ENCODE results near the gene DRAP1.
"Not testable (repeated sequence)": the region's sequence is repeated elsewhere in the genome, so short reads cannot be mapped to it uniquely, and the experiment has no call there.

Gene DRAP1

DNA sequence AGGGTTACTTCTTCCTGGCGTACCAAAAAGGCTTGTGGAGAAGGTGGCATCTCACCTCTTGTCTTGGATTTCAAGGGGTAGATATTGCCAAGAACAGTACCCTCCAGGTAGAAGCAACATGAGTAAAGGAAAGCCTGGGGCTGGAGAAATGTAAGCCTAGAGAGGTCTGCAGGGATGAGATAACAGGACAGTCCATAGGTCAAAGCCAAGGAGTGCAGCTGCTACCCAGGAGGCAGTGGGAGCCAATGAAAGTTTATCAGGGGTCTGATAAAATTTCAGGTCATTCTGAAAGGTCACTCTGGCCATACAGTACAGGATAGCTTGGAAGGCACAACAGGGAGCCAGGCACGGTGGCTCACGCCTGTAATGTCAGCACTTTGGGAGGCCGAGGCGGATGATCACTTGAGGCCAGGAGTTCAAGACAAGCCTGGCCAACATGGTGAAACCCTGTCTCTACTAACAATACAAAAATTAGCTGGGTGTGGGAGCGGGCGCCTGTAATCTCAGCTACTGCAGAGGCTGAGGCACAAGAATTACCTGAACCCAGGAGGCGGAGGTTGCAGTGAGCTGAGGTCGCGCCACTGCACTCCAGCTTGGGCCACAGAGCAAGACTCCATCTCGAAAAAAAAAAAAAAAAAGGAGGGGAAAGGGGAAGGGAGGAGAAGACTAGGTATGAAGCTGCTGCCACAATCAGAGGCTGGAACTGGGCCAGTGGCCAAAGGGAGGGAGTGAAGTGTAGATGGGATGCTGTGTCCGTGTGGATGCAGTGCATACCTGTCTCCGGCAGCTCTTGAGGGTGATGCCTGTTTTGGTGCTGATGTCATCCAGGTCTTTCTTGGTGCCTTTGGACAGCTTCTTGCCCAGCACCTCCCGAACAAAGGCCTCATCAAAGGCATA is 32.2 kb upstream of the DRAP1 start:
- DNase-seq: no peak

DNA sequence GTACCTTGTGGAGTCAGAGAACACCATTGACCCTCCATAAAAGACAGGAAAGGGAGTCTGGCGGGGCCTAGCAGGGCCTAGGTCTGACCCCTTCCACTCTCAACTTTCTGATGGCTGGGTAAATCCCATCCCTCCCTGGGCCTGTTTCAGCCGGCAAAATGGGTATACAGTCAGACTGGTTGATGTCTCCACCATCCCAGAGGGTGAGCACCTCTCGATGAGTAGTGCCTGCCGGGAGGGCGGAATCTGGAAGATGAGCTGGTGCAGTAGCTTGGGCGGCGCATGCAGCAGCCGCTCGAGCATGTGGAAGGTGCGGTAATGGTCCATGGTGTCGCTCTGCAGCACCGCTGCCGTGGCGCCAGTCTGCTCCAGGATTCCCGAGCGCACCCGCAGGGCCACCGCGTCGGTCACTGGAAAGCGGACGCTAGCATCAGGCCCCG is 31.5 kb upstream of the DRAP1 start:
- DNase-seq: no peak

DNA sequence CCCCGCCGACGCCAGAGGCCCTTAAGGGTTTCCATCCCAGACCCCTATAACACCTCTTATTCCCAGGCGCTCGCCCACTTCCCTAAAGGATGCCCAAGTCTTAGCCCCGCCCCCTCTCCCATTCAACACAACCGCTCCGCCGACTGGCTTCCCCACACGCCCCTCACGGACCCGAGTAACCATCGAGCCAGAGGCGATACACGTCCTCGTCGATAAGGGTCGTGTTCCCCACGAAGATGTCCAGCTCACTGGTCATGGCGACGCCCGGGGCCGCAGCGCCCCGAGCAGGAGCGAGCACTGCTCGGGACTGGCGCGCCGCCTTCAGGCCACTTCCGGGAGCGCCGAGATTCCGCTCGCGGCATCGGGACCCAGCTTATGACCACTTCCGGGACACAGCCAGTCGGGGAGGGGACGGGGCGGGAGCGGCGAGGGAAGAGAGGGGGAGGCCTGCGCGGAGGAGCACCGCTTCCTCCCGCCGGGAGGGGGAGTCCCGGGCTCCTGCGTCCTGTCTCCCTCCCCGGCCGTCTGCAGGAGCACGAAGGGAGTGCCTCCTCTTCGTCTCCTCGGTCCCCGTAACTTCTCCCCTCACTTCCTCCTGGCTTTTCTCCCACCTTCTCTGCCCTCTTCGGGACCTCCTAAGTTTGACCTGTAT is 30.9 kb upstream of the DRAP1 start, which contains the start of gene FIBP:
Gene FIBP, minus strand, starts transcription at position 309 of the 652 bp plus-strand sequence. Its CDS starts 53 bp downstream, at position 256.
- DNase-seq: peak; percentile 96

DNA sequence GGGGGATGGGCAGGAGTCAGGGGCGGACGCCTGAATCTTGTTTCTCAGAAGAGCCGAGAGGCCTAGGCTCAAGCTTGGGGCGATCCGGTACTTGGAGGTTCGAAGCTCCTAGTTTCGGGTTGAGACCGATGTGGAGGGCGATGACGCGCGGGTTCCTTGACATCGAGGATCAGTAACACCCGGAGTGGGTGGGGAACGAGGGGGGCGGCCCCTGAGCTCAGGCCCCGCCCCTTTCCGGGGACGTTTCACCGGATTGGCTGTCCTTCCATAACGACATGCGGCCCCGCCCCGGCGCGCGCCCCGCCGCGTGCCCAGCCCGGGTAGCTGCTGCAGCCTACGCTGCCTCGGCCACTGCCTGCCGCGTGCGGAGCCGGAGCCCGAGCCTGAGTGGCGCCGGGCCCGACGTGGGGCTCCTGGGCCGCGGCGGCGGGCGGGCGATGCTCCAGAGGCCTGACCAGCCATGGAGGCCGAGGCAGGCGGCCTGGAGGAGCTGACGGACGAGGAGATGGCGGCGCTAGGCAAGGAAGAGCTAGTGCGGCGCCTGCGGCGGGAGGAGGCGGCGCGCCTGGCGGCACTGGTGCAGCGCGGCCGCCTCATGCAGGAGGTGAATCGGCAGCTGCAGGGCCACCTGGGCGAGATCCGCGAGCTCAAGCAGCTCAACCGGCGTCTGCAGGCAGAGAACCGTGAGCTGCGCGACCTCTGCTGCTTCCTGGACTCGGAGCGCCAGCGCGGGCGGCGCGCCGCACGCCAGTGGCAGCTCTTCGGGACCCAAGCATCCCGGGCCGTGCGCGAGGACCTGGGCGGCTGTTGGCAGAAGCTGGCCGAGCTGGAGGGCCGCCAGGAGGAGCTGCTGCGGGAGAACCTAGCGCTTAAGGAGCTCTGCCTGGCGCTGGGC is 28.7 kb upstream of the DRAP1 start, which contains the start of gene CCDC85B:
Gene CCDC85B, plus strand, starts transcription at position 350 of the 895 bp plus-strand sequence. Its CDS starts 111 bp downstream, at position 461.
- DNase-seq: peak; percentile 99

DNA sequence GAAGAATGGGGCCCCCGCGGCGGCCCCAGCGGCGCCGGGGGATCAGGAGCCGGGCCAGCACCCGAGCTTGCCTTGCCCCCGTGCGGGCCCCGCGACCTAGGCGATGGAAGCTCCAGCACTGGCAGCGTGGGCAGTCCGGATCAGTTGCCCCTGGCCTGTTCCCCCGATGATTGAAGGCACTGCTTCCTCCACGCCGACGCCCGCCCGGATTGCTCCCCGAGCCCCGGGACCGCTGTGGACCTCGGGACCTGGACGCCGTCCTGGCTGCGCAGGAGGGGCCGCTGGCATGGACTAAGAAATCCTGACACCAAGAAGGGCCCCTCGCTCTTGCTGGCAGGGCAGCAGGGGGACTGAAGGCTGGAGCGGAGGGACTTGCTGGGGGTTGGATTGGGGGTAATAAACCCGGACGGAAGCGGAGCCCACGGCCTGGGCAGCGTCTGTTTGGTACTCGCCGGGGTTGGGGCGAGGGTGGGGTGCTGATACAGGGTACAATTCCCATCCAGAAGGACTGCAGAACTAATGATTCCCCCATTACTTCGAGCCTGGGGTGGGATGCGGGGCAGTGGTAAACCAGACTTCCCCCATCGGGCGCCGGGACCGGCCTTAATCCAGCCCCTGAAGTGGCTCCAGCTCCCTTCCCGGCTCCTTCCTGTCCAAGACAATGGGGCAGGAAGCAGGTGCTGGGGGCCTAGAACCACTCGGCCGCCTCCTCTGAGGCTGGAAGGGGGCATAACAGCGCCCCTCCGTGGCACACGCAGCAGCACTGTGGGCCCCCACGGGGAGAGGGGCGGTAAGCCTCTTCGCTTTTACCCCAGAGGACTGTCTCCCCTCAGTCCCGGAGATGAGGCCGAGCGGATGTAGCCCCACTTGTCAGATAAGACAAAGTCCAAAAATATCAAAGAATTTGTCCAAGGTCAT is 27.7 kb upstream of the DRAP1 start:
- no peak for DNase-seq

DNA sequence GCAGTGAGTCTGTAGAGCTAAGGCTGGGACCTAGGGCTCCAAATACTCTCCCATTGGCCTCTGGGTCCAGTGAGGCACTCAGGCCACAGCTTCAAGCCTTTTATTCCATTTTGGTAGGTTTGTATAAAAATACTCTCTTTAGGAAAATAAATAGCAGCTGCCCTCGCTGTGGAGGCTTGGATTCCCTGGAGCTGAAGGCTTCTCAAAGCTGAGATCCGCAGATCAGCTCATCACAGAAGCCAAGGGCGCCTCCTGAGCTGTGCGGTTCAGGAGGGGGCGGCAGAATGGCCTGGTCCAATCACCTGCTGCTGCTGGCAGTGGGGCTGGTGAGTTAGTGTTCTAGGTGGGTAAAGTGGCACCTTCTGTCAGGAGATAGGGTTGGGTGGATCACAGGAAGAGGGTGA is 27.1 kb upstream of the DRAP1 start:
- DNase-seq: not testable (repeated sequence)

DNA sequence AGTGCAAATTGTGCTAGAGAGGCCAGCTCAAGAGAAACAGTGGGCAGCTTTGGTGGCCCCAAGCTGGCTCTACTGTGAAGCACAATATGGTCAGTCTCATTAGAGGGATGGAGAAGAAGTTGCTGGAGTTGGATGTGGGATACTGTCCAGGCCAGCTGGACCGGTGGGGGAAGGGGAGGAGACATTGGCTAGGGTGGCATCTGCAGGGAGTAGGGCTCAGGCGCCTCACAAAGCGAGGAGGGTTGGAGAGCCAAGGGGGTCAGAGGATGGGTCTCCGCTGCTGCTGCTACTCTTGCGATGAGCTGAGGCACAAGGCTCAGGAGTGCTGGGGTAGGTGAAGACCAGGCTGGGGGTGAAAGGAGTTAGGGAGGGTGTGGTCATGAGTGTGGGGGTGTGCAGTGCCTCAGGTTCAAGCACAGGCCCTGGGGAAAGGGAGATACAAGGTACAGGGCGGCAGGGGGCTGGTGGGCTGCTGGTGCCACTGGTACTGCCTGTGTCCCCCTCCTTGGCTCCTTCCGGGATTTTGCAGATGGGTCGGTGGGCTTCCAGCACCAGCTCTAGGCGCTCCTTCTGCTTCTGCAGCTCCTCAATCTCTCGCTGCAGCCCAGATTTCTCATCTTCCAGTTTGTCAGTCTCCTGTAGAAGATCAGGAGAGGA is 26.4 kb upstream of the DRAP1 start:
- no peak for DNase-seq

DNA sequence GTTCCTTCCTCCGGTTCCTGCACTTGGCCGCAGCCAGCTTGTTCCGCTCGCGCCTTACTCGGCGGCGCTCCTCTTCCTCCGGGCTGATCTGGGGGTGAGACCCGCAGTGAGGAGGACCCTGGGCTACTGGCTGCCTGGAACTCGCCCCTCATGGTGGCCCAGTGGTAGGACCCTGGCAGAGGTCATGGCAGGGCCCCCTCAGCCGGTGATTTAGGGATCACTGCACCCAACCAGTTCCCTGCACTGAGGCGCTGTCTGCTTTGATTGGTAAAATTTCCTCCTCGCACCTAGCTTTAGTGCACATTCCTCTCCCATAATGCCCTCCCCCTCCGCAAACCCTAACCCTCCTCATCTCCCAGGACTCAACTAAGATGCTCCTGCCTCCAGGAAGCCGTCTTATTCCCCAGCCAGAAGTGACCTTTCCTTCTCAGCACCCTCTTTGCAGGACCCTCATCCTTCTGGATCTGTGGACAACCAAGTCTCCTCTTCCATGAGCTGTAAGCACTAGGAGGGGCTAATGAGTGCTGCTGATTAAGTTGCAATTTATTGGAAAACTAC is 25.1 kb upstream of the DRAP1 start:
- peak; percentile 43 for DNase-seq

DNA sequence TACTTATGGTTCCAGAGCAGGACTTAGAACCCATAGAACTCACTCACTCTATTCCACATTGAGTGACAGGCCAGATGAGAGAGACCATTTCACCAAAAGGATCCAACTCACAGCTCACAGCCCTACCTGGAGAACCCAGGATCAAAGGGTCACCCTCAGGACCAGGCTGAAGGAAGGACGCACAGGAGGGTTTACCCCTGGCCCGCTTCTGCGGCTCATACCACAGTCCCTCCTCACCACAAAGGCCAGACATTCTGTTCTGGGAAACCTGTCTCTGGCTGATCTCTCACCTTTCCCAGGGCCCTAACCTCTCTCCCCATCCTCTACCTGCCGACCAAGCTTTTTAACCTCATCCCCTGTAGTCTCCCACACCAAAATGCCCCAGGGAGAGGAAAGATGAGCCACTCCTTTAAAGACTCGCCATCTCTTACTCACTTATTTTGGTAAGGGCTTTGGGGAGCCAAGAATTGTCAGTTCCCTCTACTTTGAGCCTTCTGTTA is 23.7 kb upstream of the DRAP1 start:
- no peak for DNase-seq

DNA sequence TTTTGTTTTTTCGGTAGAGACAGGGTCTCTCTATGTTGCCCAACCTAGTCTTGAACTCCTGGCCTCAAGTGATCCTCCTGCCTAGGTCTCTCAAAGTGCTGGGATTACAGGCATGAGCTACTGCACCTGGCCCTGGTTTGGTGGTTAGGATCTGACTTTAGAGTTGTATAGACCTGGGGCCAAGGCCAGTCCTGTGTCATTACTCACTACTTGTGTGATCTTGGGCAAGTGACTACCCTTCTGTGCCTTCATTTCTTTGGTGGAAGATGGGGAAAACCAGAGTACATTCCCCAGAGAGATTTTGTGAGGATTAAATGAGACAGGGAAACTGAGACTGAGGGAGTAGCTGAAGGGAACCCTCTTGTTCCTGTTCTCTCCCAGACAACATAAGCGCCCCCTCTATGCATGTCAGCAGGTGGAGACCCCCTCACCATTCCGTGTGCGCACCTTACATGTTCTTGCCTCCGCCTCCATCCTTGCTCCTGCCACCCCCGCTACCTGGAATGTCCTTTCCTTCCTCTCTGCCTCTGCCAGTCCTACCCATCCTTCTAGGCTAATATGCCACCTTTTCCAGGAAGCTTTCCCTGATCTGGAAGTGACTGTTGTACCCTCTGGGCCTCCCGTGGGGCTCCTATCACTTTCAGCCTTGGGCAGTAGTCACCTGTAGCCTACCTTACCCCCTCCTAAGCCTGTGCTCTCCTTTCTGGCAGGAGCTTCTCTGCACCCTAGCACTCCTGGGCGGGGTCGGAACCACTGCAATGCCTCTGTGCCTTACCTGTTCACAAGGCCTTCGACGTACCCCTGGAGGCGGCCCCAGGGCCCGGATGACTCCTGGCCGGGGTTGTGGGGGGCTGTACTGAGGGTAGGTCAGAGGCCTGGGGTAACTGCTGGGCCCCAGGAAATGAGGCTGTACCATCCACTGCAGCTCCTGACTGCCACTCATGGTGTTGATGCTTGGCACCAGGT is 22.9 kb upstream of the DRAP1 start:
- DNase-seq: no peak

DNA sequence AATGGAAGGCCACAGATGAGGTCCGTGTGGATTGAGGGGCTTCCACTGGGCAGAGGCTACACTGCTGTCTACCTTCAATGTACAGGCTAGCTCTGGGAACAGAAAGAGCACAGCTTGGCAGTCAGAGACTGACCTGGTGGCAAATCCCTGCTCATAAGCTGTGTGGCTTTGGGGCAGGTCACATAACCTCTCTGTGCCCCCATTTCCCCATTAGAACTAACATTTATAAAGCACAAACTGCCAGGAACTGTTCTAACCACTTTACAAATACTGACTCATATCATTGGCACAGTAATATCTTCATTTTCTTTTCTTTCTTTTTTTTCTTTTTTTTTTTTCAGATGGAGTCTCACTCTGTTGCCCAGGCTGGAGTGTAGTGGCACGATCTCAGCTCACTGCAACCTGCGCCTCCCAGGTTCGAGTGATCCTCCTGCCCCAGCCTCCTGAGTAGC is 22.2 kb upstream of the DRAP1 start:
- DNase-seq: no peak

DNA sequence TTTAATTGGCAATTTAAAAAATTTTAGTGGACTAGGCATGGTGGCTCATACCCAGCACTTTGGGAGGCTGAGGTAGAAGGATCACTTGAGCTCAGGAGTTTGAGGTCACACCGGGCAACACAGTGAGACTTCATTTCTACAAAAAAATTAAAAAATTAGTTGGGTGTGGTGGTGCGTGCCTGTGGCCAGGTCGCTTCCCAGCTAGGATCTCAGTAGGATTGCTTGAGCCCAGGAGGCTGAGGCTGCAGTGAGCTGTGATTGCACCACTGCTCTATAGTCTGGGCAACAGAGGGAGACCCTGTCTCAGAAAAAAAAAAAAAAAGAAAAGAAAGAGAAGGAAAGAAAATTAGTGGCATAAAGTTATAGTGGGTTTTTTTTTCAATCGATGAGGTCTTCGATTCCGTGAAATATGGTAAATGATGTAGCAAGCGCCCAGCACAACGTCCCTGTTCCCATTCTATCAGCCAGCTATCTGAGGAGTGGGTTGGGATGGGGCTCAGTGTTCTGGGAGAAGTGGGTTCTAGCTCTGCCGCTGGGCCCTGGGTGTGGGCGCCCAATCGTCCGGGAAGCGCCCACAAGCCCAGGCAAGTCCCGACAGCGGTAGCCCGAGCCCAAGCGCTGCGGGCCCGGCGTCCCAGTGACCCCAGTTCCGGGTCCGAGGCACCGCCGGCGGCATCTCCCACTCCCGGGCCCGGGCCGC is 20.4 kb upstream of the DRAP1 start:
- no peak for DNase-seq

DNA sequence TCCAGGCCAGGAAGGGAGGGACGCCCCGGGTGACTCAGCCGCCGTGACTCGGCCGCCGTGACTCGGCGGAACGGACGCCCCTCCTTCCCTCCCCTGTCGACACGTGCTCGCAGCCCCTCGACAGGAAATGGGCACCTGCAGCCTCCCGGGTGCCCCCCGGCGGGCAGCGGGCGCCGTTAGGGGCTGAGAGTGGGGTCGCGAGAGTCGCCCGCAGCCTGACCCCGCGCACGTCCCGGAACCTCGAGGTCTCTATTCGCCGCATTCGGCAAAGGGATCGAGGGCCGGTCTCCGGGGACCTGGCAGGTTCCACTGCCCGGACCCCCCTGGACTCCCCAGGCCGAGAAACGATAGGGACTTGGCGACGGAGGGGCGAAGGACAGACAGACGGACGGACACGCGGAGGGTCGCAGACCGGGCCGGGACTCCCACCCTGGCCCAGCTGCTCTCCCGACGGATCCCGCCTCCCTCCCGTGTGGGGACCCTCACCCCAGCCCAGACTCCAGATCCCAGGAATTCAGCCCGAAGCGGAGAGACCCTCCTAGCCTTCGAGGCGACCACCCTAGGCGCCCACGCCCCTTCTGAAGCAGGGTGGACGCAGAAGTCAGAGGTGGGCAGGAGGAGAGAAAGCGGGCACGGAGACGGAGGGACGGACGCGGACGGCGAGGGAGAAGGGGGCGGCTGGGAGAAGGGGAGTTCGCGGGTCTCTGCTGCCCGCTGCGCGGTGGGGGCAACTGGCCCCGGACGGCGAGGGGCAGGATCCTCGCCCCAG is 19.7 kb upstream of the DRAP1 start:
- DNase-seq: peak; percentile 59

DNA sequence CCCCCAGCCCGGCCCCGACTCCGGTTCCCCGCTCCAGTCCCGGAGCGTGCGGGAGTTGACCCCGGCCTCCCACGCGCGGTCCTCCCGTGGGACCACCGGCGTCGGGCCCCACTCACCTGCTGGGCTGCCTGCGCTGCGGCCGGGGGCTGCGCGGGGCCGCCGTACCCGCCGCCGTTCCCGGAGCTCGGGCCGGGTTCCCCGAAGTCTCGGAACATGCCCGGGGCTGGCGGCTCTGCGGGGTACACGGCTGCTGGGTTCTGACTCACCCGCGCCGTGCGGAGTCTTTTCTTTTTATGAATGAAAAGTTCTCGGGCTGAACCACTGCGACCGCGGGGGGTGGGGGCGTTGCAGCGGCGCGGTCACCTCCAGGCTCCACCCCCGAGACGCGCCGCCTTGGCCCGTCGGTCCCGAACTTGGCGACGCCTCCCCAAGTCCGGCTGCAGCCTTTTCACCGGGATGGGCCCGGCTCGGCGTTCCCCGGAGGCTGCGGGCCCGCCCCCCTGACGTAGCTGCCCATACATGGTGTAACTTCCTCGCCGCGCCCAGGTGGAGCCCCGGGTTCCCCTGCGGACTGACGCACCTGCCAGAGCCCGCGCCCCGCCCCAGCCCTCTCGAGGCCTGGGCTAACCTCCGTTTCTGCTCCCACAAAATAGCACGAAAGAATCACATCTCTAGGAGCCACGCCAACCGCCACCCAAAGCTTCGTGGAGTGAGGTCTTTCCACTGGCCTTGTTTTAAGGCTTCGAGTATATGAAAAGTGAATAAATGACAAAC is 18.9 kb upstream of the DRAP1 start, which contains the start of gene FOSL1:
Gene FOSL1, minus strand, starts transcription at position 264 of the 774 bp plus-strand sequence. Its CDS starts 49 bp downstream, at position 215.
- peak; percentile 86 for DNase-seq

DNA sequence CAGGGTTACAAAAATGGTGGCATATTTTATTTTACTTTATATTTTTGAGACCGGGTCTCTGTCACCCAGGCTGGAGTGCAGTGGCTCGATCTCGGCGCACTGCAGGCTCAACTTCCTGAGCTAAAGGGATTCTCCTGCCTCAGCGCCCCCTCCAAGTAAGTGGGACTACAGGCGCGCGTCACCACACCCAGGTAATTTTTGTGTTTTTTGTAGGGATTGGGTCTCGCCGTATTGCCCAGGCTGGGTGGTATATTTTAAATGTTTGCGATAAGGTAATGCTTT is 18.4 kb upstream of the DRAP1 start:
- DNase-seq: no peak

DNA sequence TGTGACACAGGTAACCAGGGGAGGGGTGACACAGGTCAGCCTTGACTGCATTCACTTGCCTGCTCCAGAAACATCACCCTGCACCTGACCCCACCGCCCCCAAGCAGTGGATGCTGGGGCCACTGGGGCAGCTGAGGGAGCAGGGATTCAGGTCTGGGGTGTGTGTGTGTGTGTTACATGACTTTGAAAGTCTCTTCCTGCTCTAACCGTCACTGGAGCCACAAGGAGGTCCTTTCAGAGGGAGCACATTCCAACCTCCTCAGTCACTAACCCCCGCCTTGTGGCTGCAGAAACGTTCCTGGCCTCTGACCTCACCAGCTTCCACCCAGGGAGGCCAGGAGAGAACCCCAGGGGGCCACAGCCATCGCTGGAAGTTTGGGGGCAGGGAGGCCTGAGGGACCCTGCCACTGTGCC is 16.2 kb upstream of the DRAP1 start:
- DNase-seq: no peak

DNA sequence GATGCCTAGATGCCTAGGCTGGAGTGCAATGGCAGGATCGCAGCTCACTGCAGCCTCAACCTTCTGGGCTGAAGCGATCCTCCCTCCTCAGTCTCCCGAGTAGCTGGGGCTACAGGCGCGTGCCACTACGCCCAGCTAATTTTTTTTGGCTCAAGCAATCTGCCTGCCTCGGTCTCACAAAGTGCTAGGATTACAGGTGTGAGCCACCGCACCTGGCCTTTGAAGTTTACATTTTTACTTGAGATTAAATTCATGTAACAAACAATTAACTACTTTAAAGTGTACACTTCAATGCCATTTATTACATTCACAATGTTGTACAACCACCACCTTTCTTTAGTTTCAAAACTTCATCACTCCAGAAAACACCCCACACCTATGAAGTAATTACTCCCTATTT is 15.5 kb upstream of the DRAP1 start:
- no peak for DNase-seq

All from activated gamma-delta T cell treated with Interleukin-2 at 50 U/mL for 16 hours (primary cell).